NCI-H187 treated with DMSO at 0.1 percent for 48 hours (cell line): ENCODE measurements around the gene MYOZ1.
A peak's percentile ranks its signal among the peaks of the same experiment; 100 is the strongest.
"Not testable (repeated sequence)": the region's sequence is repeated elsewhere in the genome, so short reads cannot be mapped to it uniquely, and the experiment has no call there.

Experiments
- DNase-seq: peaks from one replicate; lab custom pipeline; 2025; lab: John Stamatoyannopoulos, UW

MYOZ1 gene

GRCh38 chr10:73647211-73647874 is 6.1 kb upstream of the MYOZ1 start:
- DNase-seq = no peak

GRCh38 chr10:73646598-73647041 is 5.3 kb upstream of the MYOZ1 start:
- DNase-seq = no peak

GRCh38 chr10:73645251-73645650 is 4.0 kb upstream of the MYOZ1 start:
- DNase-seq = no peak

GRCh38 chr10:73644767-73645166 is 3.5 kb upstream of the MYOZ1 start:
- no peak for DNase-seq

- peak; percentile 19 for DNase-seq
These were observed 2.9 kb upstream of the MYOZ1 start for GRCh38 chr10:73644015-73644743.

GRCh38 chr10:73643362-73643761 is 2.1 kb upstream of the MYOZ1 start:
- no peak for DNase-seq

- no peak for DNase-seq
These were observed 2.0 kb downstream of the MYOZ1 start for GRCh38 chr10:73639286-73639685.

- DNase-seq = no peak
These were observed 5.5 kb downstream of the MYOZ1 start for GRCh38 chr10:73635781-73636180.

- DNase-seq = no peak
These were observed 6.9 kb downstream of the MYOZ1 start for GRCh38 chr10:73634421-73634820.

GRCh38 chr10:73629165-73629564 is 12.1 kb downstream of the MYOZ1 start:
- no peak for DNase-seq

GRCh38 chr10:73628405-73628804 is 12.9 kb downstream of the MYOZ1 start:
- no peak for DNase-seq

GRCh38 chr10:73627300-73627699 is 14.0 kb downstream of the MYOZ1 start:
- DNase-seq = no peak

GRCh38 chr10:73625884-73626752 is 15.2 kb downstream of the MYOZ1 start:
- DNase-seq = peak; percentile 59

- no peak for DNase-seq
These were observed 16.0 kb downstream of the MYOZ1 start for GRCh38 chr10:73625004-73625883.

GRCh38 chr10:73623056-73623455 is 18.2 kb downstream of the MYOZ1 start:
- no peak for DNase-seq

- DNase-seq = not testable (repeated sequence)
These were observed 20.3 kb downstream of the MYOZ1 start for GRCh38 chr10:73620974-73621373.

GRCh38 chr10:73617143-73617542 is 24.1 kb downstream of the MYOZ1 start:
- not testable (repeated sequence) for DNase-seq

GRCh38 chr10:73614720-73615119 is 26.6 kb downstream of the MYOZ1 start:
- DNase-seq = no peak

- no peak for DNase-seq
These were observed 32.2 kb downstream of the MYOZ1 start for GRCh38 chr10:73609116-73609515.

GRCh38 chr10:73601486-73601921 is 39.8 kb downstream of the MYOZ1 start:
- peak; percentile 17 for DNase-seq

- no peak for DNase-seq
These were observed 43.9 kb downstream of the MYOZ1 start for GRCh38 chr10:73597346-73597745.

- no peak for DNase-seq
These were observed 47.5 kb downstream of the MYOZ1 start for GRCh38 chr10:73593812-73594211.
